ENCODE measurements around the gene ST8SIA6.
"Not testable (repeated sequence)": the region's sequence is repeated elsewhere in the genome, so short reads cannot be mapped to it uniquely, and the experiment has no call there.

ST8SIA6 gene

DNA sequence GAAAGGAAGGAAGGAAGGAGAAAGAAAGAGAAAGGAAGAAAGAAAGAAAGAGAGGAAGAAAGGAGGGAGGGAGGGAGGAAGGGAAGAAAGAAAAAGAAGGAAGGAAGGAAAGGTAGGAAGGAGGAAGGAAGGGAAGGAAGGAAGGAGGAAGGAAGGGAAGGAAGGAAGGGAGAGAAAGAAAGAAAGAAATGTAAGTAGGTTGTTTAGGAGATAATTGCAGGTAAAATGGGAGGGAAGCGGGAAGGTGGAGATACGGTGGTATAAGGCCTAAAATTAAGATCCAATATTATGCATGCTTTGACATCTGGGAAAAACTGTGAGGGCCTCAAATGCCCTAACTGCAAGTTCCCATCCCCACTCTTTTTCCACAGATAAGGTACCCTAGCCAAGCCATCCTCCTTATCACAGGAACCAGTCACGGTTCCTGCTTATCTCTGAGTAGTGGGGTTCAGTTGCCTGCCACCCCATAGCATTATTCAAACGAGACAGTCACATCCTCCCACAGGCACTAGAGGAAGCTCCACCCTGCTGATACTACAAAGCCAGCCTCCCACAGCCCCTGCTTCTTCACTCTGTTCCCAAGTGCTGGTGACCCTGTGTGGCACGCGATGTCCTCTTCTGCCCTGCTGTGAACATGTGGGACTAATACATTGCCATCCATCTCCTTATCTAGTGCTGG lies 28.7 kb downstream of the ST8SIA6 start:
- DNase-seq, result no peak

GRCh38 chr10:17423632-17424186 lies 30.7 kb downstream of the ST8SIA6 start:
- DNase-seq, result no peak

DNA sequence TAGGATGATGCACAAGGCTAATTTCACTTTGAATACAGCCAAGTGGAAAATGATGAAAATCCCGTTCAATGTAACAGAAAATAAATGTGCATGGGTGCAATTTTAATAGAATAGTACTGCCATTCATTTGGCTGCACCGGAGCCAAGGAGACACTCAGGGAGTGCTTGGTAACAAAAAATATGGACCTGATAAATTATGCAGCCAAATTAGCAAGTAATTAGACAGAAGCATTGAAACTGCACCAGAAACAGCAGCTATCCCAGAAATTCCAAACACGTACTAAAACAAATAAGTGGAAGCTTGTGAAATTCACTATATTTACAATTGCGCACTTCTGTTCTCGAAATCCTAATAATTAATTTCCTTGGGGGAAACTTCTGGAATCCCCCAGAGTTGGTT lies 31.5 kb downstream of the ST8SIA6 start:
- DNase-seq, result no peak

GRCh38 chr10:17418249-17418648 lies 36.1 kb downstream of the ST8SIA6 start:
- DNase-seq, result no peak

DNA sequence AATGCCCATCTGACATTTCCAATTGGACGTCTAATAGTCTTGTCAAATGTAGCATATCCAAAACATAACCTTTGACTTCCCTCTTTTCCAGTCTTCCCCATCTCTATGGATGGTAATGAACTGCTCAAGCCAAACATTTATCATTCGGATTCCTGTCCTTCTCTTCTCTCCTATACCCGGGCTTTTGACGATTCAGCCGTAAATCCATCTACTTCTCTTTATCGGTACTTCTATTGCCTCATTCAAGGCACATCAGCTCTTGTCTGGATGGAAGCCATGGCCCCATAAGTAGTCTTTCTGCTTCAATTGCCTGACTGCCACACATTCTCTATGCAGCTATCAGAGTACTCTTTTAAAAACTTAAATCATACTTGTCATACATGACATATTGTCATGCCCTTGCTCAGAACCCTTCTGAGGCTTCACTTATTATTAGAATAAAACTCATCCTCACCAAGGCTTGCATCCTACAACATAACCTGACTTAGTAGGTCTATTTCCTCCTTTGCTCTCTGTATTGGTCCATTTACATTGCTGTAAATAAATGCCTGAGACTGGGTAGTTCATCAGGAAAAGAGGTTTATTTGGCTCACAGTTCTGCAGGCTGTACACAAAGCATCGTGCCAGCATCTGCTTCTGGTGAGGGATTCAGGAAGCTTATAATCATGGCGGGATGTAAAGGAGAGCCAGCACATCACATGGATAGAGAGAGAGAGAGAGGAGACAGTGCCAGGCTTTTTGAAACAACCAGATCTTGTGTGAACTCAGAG lies 37.8 kb downstream of the ST8SIA6 start:
- DNase-seq, result no peak

GRCh38 chr10:17415046-17415658 lies 39.2 kb downstream of the ST8SIA6 start:
- DNase-seq, result no peak

GRCh38 chr10:17414484-17414883 lies 39.9 kb downstream of the ST8SIA6 start:
- no peak for DNase-seq

- no peak for DNase-seq
Measured at GRCh38 chr10:17413876-17414275, 40.5 kb downstream of the ST8SIA6 start.

GRCh38 chr10:17412323-17412722 lies 42.1 kb downstream of the ST8SIA6 start:
- no peak for DNase-seq

DNA sequence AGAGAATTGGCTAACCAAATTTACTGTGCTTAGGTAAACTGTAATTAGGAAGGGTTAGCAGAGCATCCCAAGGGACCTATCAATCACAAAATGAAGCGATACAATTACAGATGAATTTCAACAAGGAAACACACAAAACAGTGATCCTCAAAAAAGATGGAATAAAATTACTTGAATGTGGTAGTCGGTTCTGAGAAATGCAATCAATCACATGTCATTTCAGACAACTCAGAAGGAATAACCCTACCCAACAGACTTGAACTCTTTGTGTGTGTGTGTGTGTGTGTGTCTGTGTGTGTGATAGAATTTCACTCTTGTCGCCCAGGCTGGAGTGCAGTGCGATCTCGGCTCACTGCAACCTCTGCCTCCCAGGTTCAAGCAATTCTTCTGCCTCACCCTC lies 43.5 kb downstream of the ST8SIA6 start:
- DNase-seq, result no peak

DNA sequence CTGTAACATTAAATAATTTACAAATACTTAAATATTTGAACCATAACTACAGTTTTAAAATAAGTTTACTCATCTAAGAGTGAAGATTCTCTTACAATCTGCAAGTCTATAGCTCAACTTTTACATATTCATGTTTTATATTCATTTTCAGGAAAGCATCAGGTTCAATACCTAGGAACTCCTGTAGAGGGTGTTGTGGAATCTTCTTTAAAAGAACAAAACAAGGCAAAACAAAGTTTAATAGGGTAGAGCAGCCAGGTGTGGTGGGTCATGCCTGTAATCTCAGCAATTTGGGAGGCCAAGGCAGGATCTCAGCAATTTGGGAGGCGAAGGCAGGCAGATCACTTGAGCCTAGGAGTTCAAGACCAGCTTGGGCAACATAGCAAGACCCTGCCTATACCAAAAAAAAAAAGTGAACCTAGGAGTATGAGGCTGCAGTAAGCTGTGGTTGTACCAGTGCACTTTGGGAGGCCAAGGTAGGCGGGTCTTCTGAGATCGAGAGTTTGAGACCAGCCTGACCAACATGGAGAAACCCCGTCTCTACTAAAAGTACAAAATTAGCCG lies 45.1 kb downstream of the ST8SIA6 start:
- DNase-seq, result no peak

DNA sequence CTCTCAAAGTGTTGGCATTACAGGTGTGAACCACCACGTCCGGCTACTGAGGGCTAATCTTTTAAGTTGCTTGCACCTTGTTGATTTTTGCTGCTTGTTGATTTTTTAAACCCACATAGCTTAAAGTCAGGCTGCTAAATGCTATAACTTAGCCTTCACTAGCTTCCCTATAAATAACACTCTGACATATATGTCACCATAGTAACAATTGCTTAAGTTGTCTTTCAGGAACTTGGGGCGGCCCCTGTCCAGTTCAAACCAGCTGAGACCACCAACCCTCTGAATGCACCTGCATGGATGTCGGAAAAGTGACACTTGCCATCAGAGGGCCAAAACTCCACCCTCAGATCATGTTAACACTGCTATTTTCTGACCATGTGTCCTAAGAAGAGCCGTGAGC lies 47.3 kb downstream of the ST8SIA6 start:
- no peak for DNase-seq

DNA sequence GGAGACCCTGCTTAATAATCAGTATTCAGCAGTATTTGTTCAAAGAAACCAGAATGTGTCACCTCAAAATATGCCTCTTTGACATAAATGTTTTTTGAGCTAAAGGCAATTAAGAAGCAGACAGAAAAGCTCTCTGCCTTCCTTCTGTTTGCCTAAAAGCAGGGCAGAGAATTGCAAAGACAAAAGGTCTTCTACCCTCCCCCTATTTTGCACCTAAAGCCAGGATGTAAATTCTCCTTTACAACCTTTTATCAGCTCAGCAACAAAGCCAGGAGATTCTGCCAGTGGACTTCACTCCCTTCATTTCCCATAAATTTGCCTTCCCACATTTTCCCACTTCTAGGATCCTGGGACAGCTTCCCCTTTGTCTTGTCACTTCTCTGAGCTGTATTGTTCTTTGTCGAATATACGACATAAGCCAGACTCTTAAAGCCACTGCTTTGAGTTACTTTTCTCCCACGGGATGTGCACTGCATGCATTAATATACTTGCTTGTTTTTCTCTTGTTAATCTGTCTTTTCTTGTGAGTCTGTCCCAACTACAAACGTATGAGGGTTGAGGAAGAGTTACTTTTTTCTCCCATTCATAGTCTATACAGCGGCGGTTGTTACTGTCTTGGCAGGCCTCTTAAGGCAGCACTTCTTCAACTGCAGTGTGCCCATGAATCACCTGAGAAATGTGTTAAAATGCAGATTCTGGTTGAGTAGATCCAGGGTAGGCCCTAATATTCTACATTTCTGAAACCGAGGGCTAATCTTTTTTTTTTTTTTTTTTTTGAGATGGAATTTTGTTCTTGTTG lies 48.2 kb downstream of the ST8SIA6 start:
- DNase-seq, result no peak

DNA sequence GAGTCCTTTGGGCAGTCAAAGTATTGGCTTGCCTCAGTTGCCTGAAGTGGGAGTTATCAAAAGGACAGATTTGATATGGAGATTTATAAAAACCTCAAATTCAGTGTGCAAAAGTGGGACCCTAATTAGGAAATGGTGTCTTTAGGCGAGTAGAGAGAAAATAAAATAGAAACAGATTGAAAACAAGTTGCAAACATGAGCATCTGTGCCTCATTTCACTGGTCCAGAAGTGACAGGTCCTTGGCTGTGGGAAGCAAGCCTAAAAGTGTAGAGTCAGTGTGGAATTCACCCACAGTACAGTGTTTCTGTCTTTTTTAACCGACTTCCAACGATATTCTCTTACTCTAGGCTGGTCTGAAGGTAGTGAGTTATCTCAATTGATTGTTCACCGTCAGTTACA lies 51.2 kb downstream of the ST8SIA6 start:
- DNase-seq, result no peak

- not testable (repeated sequence) for DNase-seq
Measured at GRCh38 chr10:17402040-17402439, 52.4 kb downstream of the ST8SIA6 start.

GRCh38 chr10:17396004-17396403 lies 58.4 kb downstream of the ST8SIA6 start:
- DNase-seq, result no peak

- no peak for DNase-seq
Measured at GRCh38 chr10:17394854-17395253, 59.5 kb downstream of the ST8SIA6 start.

- DNase-seq, result no peak
Measured at GRCh38 chr10:17387861-17388503, 66.4 kb downstream of the ST8SIA6 start.

- DNase-seq, result no peak
Measured at GRCh38 chr10:17386616-17387075, 67.7 kb downstream of the ST8SIA6 start.

- no peak for DNase-seq
Measured at GRCh38 chr10:17386021-17386420, 68.4 kb downstream of the ST8SIA6 start.

GRCh38 chr10:17385066-17385465 lies 69.3 kb downstream of the ST8SIA6 start:
- no peak for DNase-seq
